AG09319 (cell line): ENCODE data around the gene HNF4A.
"Not testable (repeated sequence)": the region's sequence is repeated elsewhere in the genome, so short reads cannot be mapped to it uniquely, and the experiment has no call there.

Experiments
- DNase-seq: peaks from one replicate; pipeline ENCODE4 v3.0.0-alpha.2; 2010; ENCODE audit warnings: low read depth; ENCODE audit errors: extremely low read depth
- CTCF ChIP-seq: IDR thresholded peaks from 2 replicates; pipeline ENCODE4 v1.5.1; 2011; ENCODE audit warnings: low read depth, mild to moderate bottlenecking, inconsistent platforms, low read length, moderate library complexity

Gene HNF4A

GRCh38 chr20:44324343-44324742 is 31.2 kb upstream of the HNF4A start:
- DNase-seq: no peak
- no peak for TF ChIP-seq CTCF

- TF ChIP-seq CTCF: no peak; the same call in 1 of the 2 replicates
These were observed 28.9 kb upstream of the HNF4A start for GRCh38 chr20:44326391-44327159.

GRCh38 chr20:44327748-44328147 is 27.8 kb upstream of the HNF4A start:
- not testable (repeated sequence) for DNase-seq

More at GRCh38 chr20:44326391-44327159, 28.9 kb upstream of the HNF4A start:
- DNase-seq: no peak

GRCh38 chr20:44328428-44328827 is 27.1 kb upstream of the HNF4A start:
- TF ChIP-seq CTCF: no peak
- no peak for DNase-seq

GRCh38 chr20:44331201-44331600 is 24.3 kb upstream of the HNF4A start:
- TF ChIP-seq CTCF: no peak
- DNase-seq: no peak

GRCh38 chr20:44334306-44334705 is 21.2 kb upstream of the HNF4A start:
- TF ChIP-seq CTCF: no peak
- no peak for DNase-seq

- TF ChIP-seq CTCF: no peak
- no peak for DNase-seq
These were observed 20.8 kb upstream of the HNF4A start for GRCh38 chr20:44334709-44335108.

GRCh38 chr20:44335675-44336074 is 19.8 kb upstream of the HNF4A start:
- no peak for DNase-seq
- TF ChIP-seq CTCF: no peak
